HCT116 (cell line): ENCODE measurements around the gene PKD2L1. TPM values are rescaled to one million over a fixed set of nuclear protein-coding genes. Genes with fewer than 3 reads are reported as not detected.

Source experiments
- ATAC-seq: fragments of 200-7000 bp; cut with Tn5 transposase; 2 replicates; pipeline ENCODE4 v1.9.1; 2020; ENCODE audit warnings: mild to moderate bottlenecking, moderate library complexity
- BruUV-seq: library from RNA; stranded (reverse); fragments of 400-500 nt; replicated peaks from 2 replicates; lab custom pipeline; 2021; lab: Mats Ljungman, UMichigan
- CTCF ChIA-PET: fragments of 300-600 bp; sonication (Branson Sonifier 250); formaldehyde crosslinking; loops from one replicate; lab custom pipeline; 2021; ENCODE audit warnings: antibody characterized with exemption; lab: Charles Lee
- POLR2A ChIA-PET: fragments of 300-600, 350-600 bp; sonication (Branson Sonifier 250); formaldehyde crosslinking; loops from one replicate; lab custom pipeline; 2021; ENCODE audit warnings: antibody characterized with exemption; lab: Charles Lee
- RAD21 ChIA-PET, 2 experiments: fragments of 300-600 bp; sonication (Branson Sonifier 250); formaldehyde crosslinking; loops; one replicate each; lab custom pipeline; 2023; ENCODE audit warnings: low total read pairs in 2 of 2; ENCODE audit not compliant: uncharacterized antibody in 2 of 2, unreplicated experiment in 2 of 2, low non-redundant PET in 1 of 2; lab: Charles Lee
- DNase-seq: peaks from one replicate; pipeline ENCODE4 v3.0.0-alpha.2; 2010; ENCODE audit warnings: low read depth, low spot score
- H2AFZ ChIP-seq: fragments of 200-600 bp; shearing (Covaris generic), sonication (generic); 2 replicates; pipeline ENCODE4 v1.6.1; 2017; ENCODE audit warnings: low read depth, mixed run types, mixed read lengths, antibody characterized with exemption, low read length; ENCODE audit not compliant: poor library complexity, severe bottlenecking
- H3K27ac ChIP-seq: 2 replicates; pipeline ENCODE4 v1.5.1; 2012; ENCODE audit warnings: low read depth, low read length
- H3K27me3 ChIP-seq: fragments of 200-600 bp; sonication (generic); 2 replicates; pipeline ENCODE4 v1.6.1; 2016; ENCODE audit warnings: mixed run types, low read length, mixed read lengths; ENCODE audit not compliant: insufficient read depth
- H3K36me3 ChIP-seq, 2 experiments: fragments of 200-500 bp in 1 of 2; fragments of 200-600 bp in 1 of 2; sonication (Bioruptor generic) in 1 of 2; sonication (generic) in 1 of 2; 2 replicates each; pipeline versions ENCODE4 v1.5.1 to v1.6.1; 2014 to 2016; ENCODE audit warnings: low read length in 2 of 2, inconsistent platforms in 1 of 2, mixed read lengths in 1 of 2, mixed run types in 1 of 2; ENCODE audit not compliant: insufficient read depth in 2 of 2, control insufficient read depth in 1 of 2
- H3K4me1 ChIP-seq, 2 experiments: fragments of 200-600 bp in 1 of 2; sonication (generic) in 1 of 2; 2 replicates each; pipeline versions ENCODE4 v1.5.1 to v1.6.1; 2012 to 2017; ENCODE audit warnings: low read length in 2 of 2, inconsistent platforms in 1 of 2, mild to moderate bottlenecking in 1 of 2, mixed read lengths in 1 of 2, mixed run types in 1 of 2, moderate library complexity in 1 of 2; ENCODE audit not compliant: insufficient read depth in 2 of 2, control insufficient read depth in 1 of 2
- H3K4me2 ChIP-seq: fragments of 200-600 bp; sonication (generic); 2 replicates; pipeline ENCODE4 v1.6.1; 2017; ENCODE audit warnings: mixed run types, low read length, mixed read lengths
- H3K4me3 ChIP-seq, 2 experiments: fragments of 200-600 bp in 1 of 2; sonication (generic) in 1 of 2; replicated peaks in 1 of 2; 2 replicates each; pipeline ENCODE4 v1.5.1; 2011 to 2016; ENCODE audit warnings: low read length in 2 of 2, control low read depth in 1 of 2, low read depth in 1 of 2, mild to moderate bottlenecking in 1 of 2, mixed read lengths in 1 of 2, mixed run types in 1 of 2
- H3K79me2 ChIP-seq: fragments of 200-600 bp; sonication (generic); 2 replicates; pipeline ENCODE4 v1.6.1; 2017; ENCODE audit warnings: mild to moderate bottlenecking, mixed run types, low read length, moderate library complexity, mixed read lengths; ENCODE audit not compliant: insufficient read depth
- H3K9ac ChIP-seq: fragments of 200-600 bp; sonication (generic); 2 replicates; pipeline ENCODE4 v1.6.1; 2016; ENCODE audit warnings: low read length, mixed read lengths
- H3K9me2 ChIP-seq: fragments of 200-600 bp; sonication (generic), shearing (Covaris generic); 2 replicates; pipeline ENCODE4 v1.6.1; 2017; ENCODE audit warnings: mixed run types, mild to moderate bottlenecking, moderate library complexity; ENCODE audit not compliant: insufficient read depth
- H3K9me3 ChIP-seq, 2 experiments: fragments of 200-500 bp in 1 of 2; fragments of 200-600 bp in 1 of 2; sonication (Bioruptor generic) in 1 of 2; sonication (generic) in 1 of 2; 2 replicates each; pipeline ENCODE4 v1.6.1; 2014 to 2017; ENCODE audit warnings: low read length in 2 of 2, mixed read lengths in 2 of 2, inconsistent platforms in 1 of 2, low read depth in 1 of 2, mild to moderate bottlenecking in 1 of 2, mixed run types in 1 of 2, moderate library complexity in 1 of 2; ENCODE audit not compliant: control insufficient read depth in 1 of 2, insufficient read depth in 1 of 2
- H4K20me1 ChIP-seq: fragments of 200-600 bp; sonication (generic), shearing (Covaris generic); 2 replicates; pipeline ENCODE4 v1.6.1; 2017; ENCODE audit warnings: mixed run types, mild to moderate bottlenecking, moderate library complexity; ENCODE audit not compliant: insufficient read depth
- CBX3 ChIP-seq: IDR thresholded peaks from 2 replicates; pipeline ENCODE4 v1.6.1; 2012; ENCODE audit warnings: low read depth
- ELF1 ChIP-seq: IDR thresholded peaks from 2 replicates; pipeline ENCODE4 v1.6.1; 2012; ENCODE audit warnings: low read depth, borderline replicate concordance
- EZH2 ChIP-seq: fragments of 200-600 bp; sonication (generic); IDR thresholded peaks from 2 replicates; pipeline ENCODE4 v1.6.1; 2017; ENCODE audit warnings: antibody characterized with exemption, mixed run types
- JUND ChIP-seq: IDR thresholded peaks from 2 replicates; pipeline ENCODE4 v1.6.1; 2012
- POLR2A ChIP-seq: IDR thresholded peaks from 2 replicates; pipeline ENCODE4 v1.7.0; 2011; ENCODE audit warnings: borderline replicate concordance; ENCODE audit not compliant: insufficient read depth, insufficient read length; ENCODE audit errors: extremely low read depth
- POLR2AphosphoS5 ChIP-seq: IDR thresholded peaks from 2 replicates; pipeline ENCODE4 v1.6.1; 2011; ENCODE audit warnings: mild to moderate bottlenecking, low read depth, low read length, moderate library complexity
- SP1 ChIP-seq: IDR thresholded peaks from 2 replicates; pipeline ENCODE4 v1.6.1; 2012; ENCODE audit warnings: low read depth
- SRF ChIP-seq: IDR thresholded peaks from 2 replicates; pipeline ENCODE4 v1.6.1; 2012; ENCODE audit warnings: low read depth
- YY1 ChIP-seq: IDR thresholded peaks from 2 replicates; pipeline ENCODE4 v1.6.1; 2011; ENCODE audit warnings: low read length, low read depth, moderate library complexity, mild to moderate bottlenecking; ENCODE audit not compliant: insufficient replicate concordance; ENCODE audit errors: extremely low read depth
- ZFX ChIP-seq: fragments of 450-650 bp; IDR thresholded peaks from 2 replicates; pipeline ENCODE4 v1.6.1; 2017
- ZNF274 ChIP-seq: fragments of 200-500 bp; sonication (Bioruptor generic); IDR thresholded peaks from 2 replicates; pipeline ENCODE4 v1.6.1; 2014; ENCODE audit warnings: mild to moderate bottlenecking, low read depth, low read length, inconsistent platforms
- intact Hi-C: fragments of 100-400 bp; cut with micrococcal nuclease; formaldehyde crosslinking; loops from 2 replicates; pipeline ENCODE4 v1.10.0; 2022
- total RNA-seq: library from RNA; stranded (reverse); gene quantifications from one replicate; pipeline ENCODE4 v1.2.1, GENCODE V29; 2021; ENCODE audit not compliant: unreplicated experiment
- TF ChIP-seq, protein P1 (sequence below): IDR thresholded peaks from 2 replicates; pipeline ENCODE4 v1.6.1; 2011; ENCODE audit warnings: mild to moderate bottlenecking, low read length, moderate library complexity; ENCODE audit not compliant: insufficient replicate concordance; ENCODE audit errors: extremely low read depth
- TF ChIP-seq, protein P2 (sequence below): IDR thresholded peaks from 2 replicates; pipeline ENCODE4 v1.6.1; 2012; ENCODE audit warnings: low read depth

Gene PKD2L1
- total RNA-seq, 1 experiment from 2014 or later: 0.17 TPM

DNA sequence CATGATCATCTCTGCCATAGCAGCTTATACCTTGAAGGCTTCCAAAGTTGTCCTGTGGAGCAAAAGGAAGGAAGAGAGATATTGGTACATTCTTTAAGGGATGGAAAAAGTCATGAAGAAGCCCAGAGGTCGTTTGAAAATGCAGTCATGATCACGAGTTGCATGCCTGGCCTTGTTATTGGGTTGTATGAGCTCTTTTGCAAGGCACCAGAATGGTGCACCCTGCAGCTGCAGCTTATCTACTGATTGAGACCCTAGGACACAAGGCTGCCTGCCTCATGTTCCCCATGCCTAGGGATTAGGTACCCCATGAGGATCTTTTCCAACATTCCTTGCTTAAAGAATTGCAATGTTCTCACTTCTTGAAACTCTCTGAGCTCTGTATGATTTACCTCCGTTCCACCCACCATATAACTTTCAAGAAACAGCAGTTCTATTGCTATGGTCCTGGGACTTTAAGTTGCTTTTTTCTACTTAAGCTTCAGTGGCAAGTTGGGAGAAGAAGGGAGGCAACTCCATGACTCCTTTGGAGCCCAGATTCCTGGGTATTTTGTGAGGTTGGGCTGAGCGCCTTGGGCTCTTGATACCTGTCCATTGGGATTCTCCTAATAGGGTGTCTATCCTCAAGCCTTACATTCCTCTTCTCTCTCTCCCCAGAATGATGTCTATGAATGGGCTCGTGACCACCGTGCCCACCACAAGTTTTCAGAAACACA is 23.9 kb upstream of the PKD2L1 start:
- H2AFZ ChIP-seq: no peak overlapping the region
- no peak overlapping the region for H3K9ac ChIP-seq
- peaks cover 80% of the 10 kb centered on the region for H3K79me2 ChIP-seq
- TF ChIP-seq POLR2A (no peak), SP1 (no peak), POLR2AphosphoS5 (peak; percentile 47), JUND (no peak)
- TF ChIP-seq, protein P1, sequence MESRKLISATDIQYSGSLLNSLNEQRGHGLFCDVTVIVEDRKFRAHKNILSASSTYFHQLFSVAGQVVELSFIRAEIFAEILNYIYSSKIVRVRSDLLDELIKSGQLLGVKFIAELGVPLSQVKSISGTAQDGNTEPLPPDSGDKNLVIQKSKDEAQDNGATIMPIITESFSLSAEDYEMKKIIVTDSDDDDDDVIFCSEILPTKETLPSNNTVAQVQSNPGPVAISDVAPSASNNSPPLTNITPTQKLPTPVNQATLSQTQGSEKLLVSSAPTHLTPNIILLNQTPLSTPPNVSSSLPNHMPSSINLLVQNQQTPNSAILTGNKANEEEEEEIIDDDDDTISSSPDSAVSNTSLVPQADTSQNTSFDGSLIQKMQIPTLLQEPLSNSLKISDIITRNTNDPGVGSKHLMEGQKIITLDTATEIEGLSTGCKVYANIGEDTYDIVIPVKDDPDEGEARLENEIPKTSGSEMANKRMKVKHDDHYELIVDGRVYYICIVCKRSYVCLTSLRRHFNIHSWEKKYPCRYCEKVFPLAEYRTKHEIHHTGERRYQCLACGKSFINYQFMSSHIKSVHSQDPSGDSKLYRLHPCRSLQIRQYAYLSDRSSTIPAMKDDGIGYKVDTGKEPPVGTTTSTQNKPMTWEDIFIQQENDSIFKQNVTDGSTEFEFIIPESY: no peak
- TF ChIP-seq, all 23 proteins: peak for 1
- ChIA-PET CTCF (no interaction called here), POLR2A (interaction anchor here (1.1 kb wide), 1 partner anchor 19 kb away, joined by 3 read pairs; no protein-coding TSS in a partner anchor), RAD21 (no interaction called here)
- no peak for ATAC-seq
- Histone ChIP-seq H3K4me2 (no peak overlapping the region), H4K20me1 (no peaks in the 10 kb centered on the region), H3K36me3 (peaks cover 83 to 89% of the 10 kb centered on the region in 2 experiments), H3K9me3 (no peaks in the 10 kb centered on the region), H3K4me1 (peaks cover 13 to 53% of the 10 kb centered on the region in 2 experiments), H3K27ac (0 out of 2 replicates have a peak overlapping the region, but pooled peaks have one; percentile 3), H3K27me3 (no peaks in the 10 kb centered on the region), H3K9me2 (no peaks in the 10 kb centered on the region), H3K4me3 (no peak overlapping the region)
- intact Hi-C loops: no loop called here
- BruUV-seq: no TSS peak
- DNase-seq: no peak

DNA sequence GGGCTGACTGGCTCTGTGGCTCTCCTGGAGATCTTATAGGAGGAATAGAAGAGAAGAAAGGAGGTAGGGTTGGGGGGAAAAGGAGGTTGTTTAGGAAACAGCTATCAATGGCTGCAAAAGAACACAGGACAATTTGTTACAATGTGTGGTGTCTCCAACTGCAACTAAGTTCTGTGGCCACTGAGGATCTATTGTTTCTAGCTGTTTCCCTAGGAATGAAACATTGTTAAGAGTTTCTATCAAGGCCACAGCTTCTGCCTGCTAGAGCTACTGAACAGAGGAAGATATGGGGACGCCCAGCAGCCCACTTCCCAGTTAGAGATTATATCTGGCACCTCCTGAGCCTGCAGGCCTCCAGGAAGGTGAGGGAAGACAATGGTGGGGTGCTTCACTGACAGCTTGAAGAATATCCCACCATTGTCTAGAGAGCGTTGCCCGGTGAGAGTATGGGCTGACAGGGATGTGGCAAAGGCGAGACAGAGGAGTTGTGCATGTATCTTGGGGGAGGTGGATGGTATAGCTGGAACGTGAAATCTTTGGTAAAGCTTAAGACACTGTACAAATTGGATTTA is 21.0 kb upstream of the PKD2L1 start:
- Histone ChIP-seq H2AFZ (no peak overlapping the region), H3K4me2 (no peak overlapping the region), H4K20me1 (no peaks in the 10 kb centered on the region), H3K9ac (no peak overlapping the region), H3K36me3 (peaks cover 73 to 79% of the 10 kb centered on the region in 2 experiments), H3K79me2 (peaks cover 87% of the 10 kb centered on the region), H3K9me2 (no peaks in the 10 kb centered on the region), H3K9me3 (no peaks in the 10 kb centered on the region), H3K27me3 (no peaks in the 10 kb centered on the region), H3K4me3 (no peak overlapping the region), H3K27ac (peak overlapping the region; percentile 24), H3K4me1 (peaks cover 27 to 37% of the 10 kb centered on the region in 2 experiments)
- RAD21 ChIA-PET: no interaction called here
- BruUV-seq: no TSS peak
- CTCF ChIA-PET: interaction anchor here (1.3 kb wide), 1 partner anchor 20 kb away, joined by 3 read pairs; no protein-coding TSS in a partner anchor
- ATAC-seq (no peak), DNase-seq (no peak)
- intact Hi-C loops: no loop called here
- POLR2A ChIA-PET: interaction anchor here (2.0 to 2.8 kb wide), 2 partner anchors 20 to 22 kb away, joined by 6 to 12 read pairs; no protein-coding TSS in a partner anchor
- no peak for TF ChIP-seq CBX3
- TF ChIP-seq SRF: no peak
- TF ChIP-seq YY1: no peak
- no peak for TF ChIP-seq ZFX
- TF ChIP-seq EZH2: no peak
- no peak for TF ChIP-seq POLR2A
- TF ChIP-seq ZNF274: no peak
- no peak for TF ChIP-seq JUND
- TF ChIP-seq, protein P2, sequence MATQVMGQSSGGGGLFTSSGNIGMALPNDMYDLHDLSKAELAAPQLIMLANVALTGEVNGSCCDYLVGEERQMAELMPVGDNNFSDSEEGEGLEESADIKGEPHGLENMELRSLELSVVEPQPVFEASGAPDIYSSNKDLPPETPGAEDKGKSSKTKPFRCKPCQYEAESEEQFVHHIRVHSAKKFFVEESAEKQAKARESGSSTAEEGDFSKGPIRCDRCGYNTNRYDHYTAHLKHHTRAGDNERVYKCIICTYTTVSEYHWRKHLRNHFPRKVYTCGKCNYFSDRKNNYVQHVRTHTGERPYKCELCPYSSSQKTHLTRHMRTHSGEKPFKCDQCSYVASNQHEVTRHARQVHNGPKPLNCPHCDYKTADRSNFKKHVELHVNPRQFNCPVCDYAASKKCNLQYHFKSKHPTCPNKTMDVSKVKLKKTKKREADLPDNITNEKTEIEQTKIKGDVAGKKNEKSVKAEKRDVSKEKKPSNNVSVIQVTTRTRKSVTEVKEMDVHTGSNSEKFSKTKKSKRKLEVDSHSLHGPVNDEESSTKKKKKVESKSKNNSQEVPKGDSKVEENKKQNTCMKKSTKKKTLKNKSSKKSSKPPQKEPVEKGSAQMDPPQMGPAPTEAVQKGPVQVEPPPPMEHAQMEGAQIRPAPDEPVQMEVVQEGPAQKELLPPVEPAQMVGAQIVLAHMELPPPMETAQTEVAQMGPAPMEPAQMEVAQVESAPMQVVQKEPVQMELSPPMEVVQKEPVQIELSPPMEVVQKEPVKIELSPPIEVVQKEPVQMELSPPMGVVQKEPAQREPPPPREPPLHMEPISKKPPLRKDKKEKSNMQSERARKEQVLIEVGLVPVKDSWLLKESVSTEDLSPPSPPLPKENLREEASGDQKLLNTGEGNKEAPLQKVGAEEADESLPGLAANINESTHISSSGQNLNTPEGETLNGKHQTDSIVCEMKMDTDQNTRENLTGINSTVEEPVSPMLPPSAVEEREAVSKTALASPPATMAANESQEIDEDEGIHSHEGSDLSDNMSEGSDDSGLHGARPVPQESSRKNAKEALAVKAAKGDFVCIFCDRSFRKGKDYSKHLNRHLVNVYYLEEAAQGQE: no peak
- TF ChIP-seq ELF1: no peak
